PC-9 (cell line): Measurements from ENCODE around the gene RFX2.

Source experiments
- EZH2 ChIP-seq: fragments of 200-600 bp; sonication (generic); IDR thresholded peaks from 2 replicates; pipeline ENCODE4 v1.8.0; 2017; ENCODE audit warnings: antibody characterized with exemption, low read depth
- TF ChIP-seq, protein P1 (sequence below): fragments of 200-600 bp; sonication (generic); conservative IDR thresholded peaks from 2 replicates; pipeline ENCODE4 v1.6.1; 2017; ENCODE audit warnings: mixed run types, antibody characterized with exemption, mild to moderate bottlenecking, moderate library complexity

DNA sequence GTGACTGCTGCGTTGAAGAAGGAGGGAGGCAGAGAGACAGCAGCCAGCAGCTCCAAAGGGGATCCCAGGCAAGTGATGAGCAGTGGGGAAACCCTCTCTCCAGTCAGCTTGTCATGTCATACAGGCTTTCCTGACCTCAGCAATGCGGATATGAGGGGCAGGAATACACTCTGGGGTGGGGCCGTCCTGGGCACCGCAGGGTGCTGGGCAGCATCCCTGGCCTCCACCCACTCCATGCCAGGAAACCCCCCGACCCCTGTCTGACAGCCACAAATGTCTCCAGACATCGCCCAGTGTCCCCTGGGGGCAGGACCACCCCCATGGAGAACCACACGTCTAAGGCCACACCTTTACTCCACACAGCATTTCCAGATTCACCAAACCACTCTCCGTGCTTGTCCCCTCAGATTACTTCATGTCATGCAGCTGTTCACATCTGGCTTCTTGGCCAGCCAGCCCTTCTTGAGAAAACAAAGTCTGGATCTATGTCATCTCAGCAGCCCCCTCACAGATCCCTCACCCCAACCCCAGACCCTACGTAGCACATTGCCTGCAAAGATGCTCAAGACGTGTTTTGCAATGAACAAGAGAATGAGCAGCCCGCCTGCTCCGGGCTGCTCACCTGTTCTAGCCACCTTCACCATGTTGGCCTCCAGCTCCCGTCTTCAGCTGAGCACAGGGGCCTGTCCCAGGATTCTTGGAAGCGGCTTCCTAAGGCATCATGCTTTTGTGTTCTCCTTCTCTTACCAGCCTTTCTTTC lies 46.5 kb downstream of the RFX2 start:
- TF ChIP-seq EZH2, result no peak
- TF ChIP-seq, protein P1, sequence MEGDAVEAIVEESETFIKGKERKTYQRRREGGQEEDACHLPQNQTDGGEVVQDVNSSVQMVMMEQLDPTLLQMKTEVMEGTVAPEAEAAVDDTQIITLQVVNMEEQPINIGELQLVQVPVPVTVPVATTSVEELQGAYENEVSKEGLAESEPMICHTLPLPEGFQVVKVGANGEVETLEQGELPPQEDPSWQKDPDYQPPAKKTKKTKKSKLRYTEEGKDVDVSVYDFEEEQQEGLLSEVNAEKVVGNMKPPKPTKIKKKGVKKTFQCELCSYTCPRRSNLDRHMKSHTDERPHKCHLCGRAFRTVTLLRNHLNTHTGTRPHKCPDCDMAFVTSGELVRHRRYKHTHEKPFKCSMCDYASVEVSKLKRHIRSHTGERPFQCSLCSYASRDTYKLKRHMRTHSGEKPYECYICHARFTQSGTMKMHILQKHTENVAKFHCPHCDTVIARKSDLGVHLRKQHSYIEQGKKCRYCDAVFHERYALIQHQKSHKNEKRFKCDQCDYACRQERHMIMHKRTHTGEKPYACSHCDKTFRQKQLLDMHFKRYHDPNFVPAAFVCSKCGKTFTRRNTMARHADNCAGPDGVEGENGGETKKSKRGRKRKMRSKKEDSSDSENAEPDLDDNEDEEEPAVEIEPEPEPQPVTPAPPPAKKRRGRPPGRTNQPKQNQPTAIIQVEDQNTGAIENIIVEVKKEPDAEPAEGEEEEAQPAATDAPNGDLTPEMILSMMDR, result no peak
